Measurements from ENCODE around the gene BIRC6.

The BIRC6 gene

DNA sequence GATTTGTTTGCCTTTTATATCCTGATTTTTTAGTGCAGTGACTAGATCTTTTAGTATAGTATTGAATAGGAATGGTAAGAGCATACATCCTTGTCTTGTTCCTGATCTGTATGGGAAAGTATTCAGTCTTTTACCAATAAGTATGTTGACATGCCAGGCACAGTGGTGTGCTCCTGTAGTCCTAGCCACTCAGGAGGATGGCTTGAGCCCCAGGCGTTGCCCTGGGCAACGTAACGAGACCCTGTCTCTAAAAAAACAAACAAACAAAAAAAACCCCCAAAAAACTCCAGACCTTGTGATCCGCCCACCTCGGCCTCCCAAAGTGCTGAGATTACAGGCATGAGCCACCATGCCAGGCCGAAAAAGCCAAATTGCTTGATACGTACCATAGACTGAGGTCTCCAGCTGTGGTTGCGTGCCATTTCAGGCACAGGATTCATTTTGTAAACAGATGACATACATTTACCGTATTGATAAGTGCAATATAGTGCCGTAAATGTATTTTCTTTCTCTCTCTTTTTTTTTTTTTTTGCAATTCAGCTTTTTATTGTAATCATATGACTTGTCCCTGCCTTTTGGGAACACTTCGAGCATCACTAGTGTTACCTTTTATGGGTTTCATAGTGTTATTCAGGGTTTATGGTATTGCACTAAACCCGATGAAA is 18.5 kb downstream of the BIRC6 start:
- DNase-seq = no peak

DNA sequence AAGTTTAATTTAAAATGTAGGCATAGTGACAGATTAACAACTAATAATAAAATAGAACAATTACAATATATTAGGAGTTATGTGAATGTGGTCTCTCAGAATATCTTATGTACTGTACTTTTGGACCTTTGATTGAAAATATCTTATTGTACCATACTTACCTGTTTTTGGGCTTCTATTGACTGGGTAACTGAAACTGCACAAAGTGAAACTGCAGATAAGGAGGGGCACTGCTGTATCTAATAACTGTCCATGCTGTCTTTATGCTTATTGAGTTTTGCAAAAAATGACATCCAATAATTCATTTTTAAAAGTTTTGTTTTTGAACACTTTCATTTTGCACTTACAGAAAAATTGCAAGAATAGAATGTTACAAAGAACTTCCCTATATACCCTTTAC is 19.9 kb downstream of the BIRC6 start:
- DNase-seq = no peak

DNA sequence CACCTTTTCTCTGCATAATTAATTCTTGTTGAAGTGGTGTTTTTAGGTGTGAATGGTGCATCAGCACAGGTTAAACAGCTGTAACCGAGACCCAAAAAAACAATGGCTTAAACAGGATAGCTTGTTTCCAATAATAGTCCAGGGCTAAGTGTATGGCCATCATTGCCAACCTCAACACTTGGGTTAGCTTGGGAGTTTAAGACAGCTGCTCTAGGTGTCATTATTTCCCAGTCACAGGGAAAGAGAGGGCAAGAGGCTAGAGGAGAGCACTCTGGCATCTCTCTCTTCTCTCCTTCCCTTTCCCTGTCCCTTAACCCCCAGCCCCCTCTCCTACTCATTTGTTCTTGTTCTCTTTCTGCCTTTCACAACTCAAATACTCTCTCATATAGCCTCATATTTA is 21.1 kb downstream of the BIRC6 start:
- no peak for DNase-seq

DNA sequence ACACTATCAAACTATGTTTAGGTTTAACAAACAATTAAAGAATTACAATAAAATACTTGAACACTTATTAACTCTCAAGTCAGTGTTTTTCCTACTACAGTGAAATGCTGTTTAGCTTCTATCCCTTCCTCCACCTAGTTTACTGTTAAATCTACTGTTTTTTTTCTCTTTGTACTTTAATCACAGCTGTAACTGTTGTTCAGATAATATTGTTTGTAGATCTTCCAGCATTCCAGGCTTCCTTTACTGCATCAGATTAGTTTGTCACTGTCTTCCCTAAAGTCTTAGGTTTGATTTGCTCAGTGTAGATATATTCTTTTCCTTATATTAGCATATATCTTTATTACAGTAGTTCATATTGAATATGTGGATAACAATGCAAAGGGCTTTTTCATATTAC is 22.5 kb downstream of the BIRC6 start:
- no peak for DNase-seq

DNA sequence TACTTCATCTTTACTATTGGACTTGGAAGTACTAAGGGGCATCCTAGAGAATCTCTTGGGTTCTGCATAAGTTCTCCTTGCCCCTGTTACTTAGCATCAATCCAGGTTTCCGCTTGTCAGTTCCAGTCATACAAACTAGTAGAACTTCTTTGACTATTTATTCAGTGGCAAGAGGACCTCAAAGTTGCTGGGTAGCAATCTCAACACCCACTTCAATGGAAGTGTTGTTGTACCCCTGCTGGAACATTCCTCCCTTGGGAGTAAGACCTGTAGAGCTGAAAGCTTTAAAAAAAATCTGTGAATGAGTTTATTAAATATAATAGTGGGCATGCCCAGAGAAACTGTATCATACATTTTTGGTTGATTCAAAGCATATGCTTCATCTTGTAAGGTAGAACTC is 27.0 kb downstream of the BIRC6 start:
- no peak for DNase-seq

DNA sequence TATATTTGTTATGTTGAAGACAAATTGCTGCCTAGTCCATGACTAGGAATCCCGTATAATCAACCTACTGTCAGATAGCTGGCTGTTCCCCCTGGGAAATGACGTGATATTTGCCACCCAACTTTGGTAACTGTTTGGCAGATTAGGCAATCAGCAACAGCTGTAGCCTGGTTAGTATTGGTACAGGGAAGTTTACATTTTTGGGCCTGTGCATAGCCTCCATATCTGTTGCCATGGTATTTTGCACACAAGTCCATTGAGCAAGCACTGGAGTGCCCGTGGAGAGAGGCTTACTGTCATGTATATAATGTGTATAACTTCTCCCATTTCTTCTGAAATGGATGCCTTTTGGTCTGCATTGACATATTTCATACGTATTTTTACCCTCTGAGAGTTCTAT is 27.7 kb downstream of the BIRC6 start:
- DNase-seq = no peak

- no peak for DNase-seq
Measured at GRCh38 chr2:32386739-32387138, 29.9 kb downstream of the BIRC6 start.

DNA sequence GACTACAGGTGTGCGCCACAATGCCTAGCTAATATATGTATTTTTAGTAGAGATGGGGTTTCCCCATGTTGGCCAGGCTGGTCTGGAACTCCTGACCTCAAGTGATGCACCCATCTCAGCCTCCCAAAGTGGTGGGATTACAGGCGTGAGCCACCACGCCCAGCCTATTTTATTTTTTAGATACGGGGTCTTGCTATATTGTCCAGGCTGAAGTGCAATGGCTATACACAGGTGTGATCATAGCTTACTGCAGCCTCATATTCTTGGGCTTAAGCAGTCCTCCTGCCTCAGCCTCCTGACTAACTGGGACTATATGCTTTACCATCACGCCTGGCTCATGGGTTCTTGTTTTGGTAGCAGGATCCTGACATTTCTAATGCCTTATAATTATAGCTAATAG is 42.4 kb downstream of the BIRC6 start:
- DNase-seq = no peak

GRCh38 chr2:32402091-32402490 is 45.3 kb downstream of the BIRC6 start:
- DNase-seq = no peak

DNA sequence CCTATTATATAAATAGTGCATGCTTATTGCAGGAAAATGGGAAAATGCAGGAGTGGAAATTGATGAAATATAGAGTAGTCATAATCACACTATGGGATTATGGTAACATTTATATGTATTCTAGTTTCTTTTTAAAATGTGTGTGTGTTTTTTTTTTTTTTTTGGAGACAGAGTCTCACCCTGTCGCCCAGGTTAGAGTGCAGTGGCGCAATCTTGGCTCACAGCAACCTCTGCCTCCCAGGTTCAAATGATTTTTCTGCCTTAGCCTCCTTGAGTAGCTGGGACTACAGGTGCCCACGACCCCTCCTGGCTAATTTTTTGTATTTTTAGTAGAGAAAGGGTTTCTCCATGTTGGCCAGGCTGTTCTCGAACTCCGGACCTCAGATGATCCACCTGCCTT is 47.0 kb downstream of the BIRC6 start:
- no peak for DNase-seq

GRCh38 chr2:32404691-32405090 is 47.9 kb downstream of the BIRC6 start:
- DNase-seq = no peak

DNA sequence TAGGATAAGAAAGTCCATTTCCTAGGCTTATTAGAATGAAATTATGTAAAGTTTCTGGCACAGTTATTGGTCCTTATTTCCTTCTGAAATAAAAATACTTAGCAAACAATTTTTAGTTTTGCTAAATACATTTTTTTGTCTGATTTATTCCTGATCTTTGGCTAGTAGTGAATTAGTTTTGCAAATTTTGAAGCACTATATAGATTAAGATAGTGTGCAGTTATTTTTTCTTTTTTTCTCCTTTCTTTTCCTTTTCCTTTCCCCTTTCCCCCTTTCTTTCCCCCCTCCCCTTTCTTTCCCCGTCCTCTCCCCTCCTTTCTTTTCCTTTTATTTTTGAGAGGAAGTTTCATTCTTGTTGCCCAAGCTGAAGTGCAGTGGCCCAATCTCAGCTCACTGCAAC is 59.7 kb downstream of the BIRC6 start:
- no peak for DNase-seq

DNA sequence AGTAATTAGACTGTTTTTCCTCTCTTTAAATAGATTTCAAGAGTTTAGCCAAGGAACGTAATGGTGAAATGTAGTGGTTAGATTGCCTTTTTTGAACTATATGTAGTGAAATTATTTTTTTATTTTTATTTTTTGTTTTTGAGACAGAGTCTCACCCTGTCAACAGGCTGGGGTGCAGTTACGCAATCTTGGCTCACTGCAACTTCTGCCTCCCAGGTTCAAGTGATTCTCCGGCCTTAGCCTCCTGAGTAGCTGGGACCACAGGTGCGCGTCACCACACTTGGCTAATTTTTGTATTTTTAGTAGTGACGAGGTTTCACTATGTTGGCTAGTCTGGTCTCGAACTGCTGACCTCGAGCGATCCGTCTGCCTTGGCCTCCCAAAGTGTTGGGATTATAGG is 60.8 kb downstream of the BIRC6 start:
- no peak for DNase-seq

DNA sequence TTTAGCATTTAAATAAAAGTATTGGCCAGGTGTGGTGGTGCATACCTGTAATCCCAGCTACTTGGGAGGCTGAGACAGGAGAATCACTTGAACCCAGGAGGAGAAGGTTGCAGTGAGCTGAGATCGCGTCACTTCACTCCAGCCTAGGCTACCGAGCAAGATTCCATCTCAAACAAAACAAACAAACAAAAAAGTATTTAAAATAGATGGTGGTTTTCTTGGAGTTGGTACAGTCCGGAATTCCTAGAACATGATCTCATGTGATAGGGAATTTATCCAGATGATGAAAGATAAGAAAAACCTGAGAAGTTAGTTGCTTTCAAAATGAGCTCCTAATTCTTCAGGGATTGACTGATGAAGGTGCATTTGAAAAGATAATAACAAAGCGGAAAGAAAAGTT is 62.0 kb downstream of the BIRC6 start:
- DNase-seq = no peak

GRCh38 chr2:32422133-32422532 is 65.3 kb downstream of the BIRC6 start:
- DNase-seq = no peak

DNA sequence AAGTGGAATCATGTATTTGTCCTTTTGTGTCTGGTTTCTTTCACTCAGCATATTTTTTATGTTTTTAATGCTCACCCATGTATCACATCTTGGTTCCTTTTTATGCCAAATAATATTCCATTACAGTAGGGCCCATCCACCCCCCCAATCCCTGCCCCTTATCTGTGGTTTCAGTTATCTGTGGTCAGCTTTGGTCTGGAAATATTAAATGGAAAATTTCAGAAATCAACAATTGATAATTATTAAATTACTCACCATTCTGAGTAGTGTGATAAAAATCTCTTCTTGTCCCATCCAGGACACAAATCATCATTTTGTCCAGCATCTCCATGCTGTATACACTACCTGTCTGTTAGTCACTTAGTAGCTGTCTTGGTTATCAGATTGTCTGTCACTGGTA is 66.7 kb downstream of the BIRC6 start:
- DNase-seq = no peak

GRCh38 chr2:32424739-32425138 is 67.9 kb downstream of the BIRC6 start:
- no peak for DNase-seq

GRCh38 chr2:32425719-32426141 is 68.9 kb downstream of the BIRC6 start:
- DNase-seq = no peak

DNA sequence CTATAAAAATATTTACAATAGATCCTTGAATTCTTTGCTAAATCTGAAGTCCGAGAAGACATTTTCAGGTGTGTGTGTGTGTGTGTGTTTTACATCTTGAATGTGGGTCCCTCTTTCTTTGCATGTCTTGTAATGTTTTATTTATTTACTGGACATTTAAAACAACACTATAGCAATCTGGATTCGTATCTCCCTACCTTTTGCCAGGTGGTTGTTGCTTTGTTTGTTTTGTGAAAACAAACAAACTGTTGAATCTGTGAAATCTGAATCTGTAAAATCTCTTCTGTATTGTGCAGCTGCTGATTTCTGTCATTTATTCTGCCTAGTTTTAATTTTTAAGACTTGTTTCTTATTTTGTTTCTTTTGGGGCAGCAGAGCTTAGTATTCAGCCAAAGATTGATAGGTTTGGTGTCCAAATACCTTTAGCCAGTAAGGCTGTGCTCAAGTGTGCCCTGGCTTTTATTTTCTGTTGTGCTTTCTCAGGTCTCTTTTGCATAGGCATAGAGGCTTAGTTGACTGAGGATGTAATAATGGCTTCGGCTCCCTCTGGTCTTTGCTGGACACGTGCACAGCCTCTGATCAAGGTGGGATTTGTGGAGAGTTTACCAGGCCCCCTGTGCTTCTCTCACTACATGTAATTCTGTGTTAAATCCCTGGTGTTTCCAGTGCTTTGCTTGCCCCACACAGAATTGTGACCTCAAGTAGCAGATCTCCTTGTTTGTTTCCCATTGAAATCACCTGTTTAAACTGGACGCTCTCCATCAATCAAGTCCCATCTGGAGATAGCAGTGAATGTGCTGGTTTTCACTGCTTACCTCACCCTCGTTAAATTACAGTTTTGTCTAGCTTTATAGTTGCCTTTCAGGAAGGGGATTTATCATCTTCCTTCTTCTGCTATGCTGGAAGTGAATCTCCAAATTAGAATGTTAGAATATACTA is 71.1 kb downstream of the BIRC6 start:
- DNase-seq = no peak

- DNase-seq = no peak
Measured at GRCh38 chr2:32430804-32431203, 74.0 kb downstream of the BIRC6 start.

- no peak for DNase-seq
Measured at GRCh38 chr2:32436150-32436549, 79.3 kb downstream of the BIRC6 start.

DNA sequence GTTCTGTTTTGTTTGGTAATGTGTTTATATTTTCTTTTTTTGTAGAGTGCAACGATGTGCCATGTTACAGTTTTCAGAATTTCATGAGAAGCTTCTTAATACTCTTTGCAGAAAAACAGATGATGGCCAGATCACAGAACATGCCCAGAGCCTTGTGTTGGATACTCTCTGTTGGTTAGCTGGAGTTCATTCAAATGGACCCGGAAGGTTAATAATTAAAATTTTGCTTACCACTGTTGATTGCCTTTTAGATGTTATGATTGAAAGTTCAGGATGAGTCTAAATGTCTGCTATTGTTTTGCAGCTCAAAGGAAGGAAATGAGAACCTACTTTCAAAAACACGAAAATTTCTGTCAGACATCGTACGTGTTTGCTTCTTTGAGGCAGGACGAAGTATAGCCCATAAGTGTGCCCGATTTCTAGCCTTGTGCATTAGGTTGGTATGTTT is 85.2 kb downstream of the BIRC6 start:
- no peak for DNase-seq

DNA sequence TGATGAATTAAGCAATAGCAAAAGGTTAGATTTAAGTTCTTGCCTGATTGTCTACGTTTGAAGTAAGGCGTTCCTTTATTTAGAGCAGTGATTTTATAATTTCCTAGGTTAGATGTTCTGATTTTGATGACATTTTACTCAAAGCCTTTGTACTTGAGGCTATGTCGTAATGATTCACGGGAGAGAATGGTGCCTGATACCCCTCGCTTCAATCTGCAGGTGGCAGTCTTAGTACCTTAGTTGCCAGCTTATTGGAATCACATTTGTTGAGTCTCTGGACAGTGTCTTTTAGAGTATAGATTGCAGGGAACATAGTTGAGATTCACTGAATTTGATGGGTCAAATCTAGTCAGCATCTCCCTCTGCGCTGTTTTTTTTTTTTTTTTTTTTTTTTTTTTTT is 89.5 kb downstream of the BIRC6 start:
- DNase-seq = no peak

DNA sequence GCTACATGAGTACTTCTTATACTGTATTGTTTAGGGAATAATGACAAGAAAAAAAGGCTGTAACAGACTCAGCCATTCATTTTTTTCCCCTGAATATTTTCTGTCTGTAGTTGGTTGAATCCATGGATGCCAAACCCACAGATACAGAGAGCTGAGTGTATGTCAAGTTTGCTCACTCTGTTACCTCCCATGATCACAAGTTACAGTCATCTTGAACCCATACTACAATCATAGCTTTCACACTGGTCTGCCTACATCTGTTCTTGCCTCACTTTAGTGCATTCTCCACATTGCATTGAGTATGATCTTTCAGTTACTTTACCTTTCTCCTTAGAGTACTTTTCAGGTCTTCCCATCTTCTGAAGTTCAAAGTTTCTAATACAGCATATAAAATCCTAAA is 94.0 kb downstream of the BIRC6 start:
- no peak for DNase-seq
